Stimulated activated CD4-positive, alpha-beta T cell treated with anti-CD3 and anti-CD28 coated beads, Interleukin-2, amount 100 ng/mL, for 24 hours (primary cell): Measurements from ENCODE around the gene SPATA13.
"Not testable (repeated sequence)": the region's sequence is repeated elsewhere in the genome, so short reads cannot be mapped to it uniquely, and the experiment has no call there.

Source experiments
- DNase-seq, 2 donors: peaks; one replicate each; pipeline ENCODE4 v3.0.0-alpha.2; 2020

SPATA13 gene

DNA sequence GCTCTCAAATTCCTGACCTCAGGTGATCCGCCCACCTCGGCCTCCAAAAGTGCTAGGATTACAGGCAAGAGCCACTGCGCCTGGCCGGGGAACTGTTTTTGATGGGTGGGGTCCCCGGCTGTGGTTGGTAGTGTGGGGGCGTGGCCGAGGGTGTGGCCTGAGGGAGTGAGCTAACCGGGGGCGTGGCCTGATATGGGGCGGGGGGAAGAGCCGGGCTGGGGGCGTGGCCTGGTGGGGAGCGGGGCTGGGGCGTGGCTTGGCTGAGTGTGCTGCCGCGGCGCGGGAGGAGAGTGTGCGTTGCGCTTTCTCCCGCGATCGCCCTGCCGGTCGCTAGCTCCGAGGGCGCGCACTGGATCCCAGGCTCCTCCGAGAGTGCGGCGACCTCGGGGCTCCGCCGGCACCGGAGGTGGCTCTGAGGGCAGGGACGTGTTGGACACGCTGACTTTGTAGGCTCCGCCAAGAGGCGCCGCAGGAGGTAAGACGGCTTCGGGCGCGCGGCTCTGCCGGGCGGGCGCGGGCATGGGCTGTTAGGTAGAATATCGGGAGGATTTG, at the start of gene SPATA13:
SPATA13 (plus strand) TSS at position 263 of the 552 bp plus-strand sequence. CDS start 62,210 bp downstream, outside the sequence.
- peak; percentile 95 to 97 for DNase-seq

DNA sequence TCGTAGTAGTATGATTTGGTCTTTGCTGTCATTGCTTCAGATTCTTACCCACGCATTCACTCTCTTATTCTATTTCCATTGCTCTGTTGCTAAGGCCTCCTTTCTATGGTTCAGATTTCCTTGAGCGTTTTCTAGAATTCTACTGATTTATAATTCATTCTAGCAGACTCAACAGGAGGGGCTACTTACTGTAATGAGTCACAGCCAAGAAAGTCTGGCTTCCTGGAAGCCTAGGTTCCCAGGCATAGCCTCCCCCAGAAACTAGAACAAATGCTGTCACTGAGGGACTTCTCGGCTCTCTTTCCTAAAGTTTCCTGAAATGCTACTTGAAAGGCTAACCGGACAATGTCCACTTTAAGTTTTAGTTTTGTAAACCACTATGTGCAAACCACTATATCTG, 47.7 kb upstream of the SPATA13 start:
- DNase-seq, result no peak

DNA sequence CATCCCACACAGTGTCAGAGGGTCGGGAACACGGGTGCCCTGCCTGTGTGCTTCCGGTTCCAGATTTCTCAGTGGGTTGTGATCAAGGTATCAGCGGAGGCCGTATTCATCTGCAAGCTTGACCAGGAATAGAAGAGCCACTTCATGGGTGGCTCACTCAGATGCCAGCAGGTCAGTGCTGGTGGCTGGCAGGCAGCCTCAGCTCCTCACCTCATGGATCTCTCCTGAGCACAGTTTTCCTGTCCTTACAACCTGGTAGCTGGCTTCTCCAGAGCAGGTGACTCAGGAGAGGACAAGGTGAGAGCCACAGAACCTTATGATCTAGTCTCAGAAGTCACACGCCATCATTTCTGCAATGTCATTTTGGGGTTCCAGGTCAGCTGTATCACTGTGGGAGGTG, 44.8 kb upstream of the SPATA13 start:
- no peak for DNase-seq

DNA sequence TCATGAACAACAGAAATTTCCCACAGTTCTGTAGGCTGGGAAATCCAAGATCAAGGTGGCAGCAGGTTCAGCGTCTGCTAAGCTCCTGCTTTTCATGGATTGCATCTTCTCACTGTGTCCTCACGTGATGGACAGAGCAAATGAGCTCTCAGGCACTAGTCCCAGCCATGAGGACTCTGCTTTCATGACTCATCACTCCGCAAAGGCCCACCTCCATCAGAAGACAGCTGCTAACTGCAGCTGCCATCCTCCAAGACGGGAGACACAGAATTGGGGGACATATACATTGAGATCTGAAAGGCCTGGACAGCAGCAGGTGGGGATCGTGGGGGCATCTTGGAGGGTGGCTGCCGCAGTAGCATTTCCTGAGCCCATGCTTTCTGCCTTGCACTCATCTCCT, 44.4 kb upstream of the SPATA13 start:
- no peak for DNase-seq

DNA sequence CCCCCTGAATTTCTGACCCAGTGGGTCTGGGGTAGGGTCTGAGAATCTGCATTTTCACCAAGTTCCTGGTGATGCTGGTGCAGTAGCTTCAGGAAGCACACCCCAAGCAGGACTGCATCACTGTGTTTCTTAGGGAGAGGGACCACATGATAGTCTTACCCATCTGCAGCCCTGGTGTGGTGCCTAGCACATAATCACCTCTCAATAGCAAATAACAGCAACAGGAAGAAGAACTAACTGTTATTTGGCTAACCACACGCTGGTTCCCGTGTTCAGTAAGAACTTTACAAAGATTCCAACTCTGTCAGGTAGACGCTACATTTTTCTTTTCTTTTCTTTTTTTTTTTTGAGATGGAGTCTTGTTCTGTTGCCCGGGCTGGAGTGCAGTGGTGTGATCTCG, 41.9 kb upstream of the SPATA13 start:
- DNase-seq, result no peak

DNA sequence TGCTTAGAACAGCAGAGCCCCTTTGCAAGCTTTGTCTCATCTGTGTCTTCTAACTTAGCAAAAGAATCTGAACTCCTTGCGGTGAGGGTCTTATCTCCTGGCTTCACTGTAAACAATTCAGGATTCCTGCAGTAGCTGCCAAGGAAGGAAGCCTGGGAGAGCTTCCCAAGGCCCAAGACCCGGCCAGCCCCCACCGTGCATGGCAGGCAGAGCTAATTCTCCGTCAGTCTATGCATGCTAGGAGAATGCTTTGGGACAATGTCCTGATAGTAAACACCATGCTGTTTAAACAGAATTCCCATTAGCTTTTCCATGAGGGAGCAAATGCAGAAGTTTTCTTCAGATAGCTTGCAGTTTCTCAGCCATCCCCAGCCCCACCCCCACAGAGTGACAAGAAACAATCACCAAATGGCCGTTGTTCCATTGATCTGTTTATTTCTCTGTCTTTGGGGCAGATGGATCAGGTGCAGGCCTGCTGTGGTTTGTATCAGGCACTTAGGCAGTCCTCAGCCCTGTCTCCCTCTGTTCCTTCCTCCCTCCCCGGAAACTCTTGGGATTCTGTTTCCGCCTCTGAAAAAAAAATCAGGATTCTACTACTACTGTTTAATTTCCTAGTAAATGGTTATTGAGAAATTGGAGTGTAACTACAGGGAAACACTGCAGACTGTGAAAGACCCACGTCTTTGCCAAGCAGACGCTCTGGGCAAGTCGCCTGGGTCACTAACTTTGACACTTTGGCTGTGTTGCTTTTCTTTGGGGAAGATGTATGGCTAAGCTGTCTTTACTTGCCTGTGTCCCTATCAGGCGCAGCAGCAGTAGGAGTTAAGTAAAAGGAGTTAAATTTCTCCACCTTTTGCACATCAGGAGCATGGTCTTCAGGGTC, 40.7 kb upstream of the SPATA13 start:
- no peak for DNase-seq

DNA sequence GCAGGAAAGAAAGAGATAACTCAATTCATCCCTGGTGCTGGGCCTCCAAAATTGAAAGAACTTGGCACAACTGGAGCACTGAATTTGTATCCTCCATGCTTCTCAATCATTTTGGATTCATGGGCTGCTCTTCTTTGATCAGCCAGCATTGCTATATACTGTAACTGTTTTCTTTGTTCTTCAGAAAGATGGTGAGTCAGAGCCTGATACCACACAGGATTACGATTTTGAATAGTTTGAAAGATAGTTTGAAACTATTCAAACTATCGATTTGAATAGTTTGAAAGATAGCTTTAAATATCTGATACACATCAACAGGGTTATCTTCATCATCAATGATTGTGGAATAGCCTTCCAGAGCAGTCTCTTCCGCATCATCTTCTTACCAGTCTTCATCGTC, 38.5 kb upstream of the SPATA13 start:
- DNase-seq, result not testable (repeated sequence)

DNA sequence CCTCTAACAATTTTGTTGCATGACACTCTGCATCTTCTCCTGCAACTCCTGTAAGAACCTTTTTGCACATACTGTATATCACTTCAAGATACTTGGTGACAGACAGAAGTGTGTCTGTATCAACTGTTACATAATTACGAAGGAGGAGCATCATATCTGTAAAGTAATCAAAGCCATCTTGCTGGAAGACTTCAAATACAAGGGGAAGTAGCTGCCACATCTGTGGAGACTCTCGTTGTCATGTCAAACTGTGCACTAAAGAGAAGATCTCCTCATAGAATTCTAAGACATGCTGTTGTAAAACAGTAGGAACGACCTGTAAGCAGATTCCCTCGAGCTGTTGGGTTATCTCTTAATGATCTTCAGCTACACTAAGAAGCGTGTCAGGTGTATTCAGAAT, 38.0 kb upstream of the SPATA13 start:
- DNase-seq, result no peak

DNA sequence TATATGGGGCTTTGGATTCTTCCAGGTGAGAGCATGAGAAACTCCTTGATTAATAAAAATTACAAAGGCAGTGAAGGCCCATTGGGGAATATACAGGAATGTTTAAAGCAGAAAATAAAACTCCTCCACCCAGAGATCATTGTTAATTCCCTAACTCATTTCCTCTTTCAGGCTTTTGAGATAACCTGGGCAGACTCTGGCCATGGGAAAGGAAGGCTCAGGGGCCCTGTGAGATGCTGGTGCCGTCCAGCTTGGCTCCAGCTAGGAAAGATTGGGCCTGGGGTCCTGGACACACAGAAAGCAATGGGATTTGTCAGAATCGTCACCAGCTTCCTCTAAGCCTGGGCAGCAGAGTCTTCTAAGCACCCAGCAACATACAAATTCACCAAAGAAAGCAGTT, 36.8 kb upstream of the SPATA13 start:
- DNase-seq, result no peak

DNA sequence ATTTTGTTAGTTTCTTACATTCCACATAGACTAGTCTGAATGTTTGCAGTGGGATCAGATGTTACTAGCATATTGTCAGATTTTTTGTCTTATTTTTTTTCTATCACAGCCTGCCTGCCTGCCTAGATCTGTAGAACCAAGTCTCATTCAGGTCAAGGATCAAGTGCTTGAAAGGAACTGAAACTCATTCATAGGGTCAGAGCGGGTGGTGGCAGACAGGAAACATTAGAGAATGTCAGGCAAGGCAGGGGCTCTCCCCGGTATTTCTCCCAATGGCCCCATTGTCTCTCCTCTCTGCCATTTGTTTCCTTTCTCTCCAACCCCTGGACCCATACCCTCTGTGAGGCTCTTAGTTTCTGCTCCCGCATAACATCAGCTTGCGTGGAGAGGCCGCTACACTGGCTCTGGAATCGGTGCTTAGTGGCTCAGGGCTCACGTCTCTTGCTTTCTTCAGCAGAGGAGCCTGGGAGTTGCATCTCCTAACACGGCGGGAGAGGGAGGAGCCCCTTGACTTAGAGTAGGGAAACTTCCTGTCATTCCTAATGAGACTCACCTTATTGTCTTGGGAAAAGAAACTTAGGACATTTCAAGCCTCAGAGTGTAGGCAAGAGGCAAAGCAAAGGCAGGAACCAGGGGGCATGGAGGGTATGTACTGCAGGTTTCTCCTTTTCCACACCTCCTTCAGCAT, 35.6 kb upstream of the SPATA13 start:
- no peak for DNase-seq

DNA sequence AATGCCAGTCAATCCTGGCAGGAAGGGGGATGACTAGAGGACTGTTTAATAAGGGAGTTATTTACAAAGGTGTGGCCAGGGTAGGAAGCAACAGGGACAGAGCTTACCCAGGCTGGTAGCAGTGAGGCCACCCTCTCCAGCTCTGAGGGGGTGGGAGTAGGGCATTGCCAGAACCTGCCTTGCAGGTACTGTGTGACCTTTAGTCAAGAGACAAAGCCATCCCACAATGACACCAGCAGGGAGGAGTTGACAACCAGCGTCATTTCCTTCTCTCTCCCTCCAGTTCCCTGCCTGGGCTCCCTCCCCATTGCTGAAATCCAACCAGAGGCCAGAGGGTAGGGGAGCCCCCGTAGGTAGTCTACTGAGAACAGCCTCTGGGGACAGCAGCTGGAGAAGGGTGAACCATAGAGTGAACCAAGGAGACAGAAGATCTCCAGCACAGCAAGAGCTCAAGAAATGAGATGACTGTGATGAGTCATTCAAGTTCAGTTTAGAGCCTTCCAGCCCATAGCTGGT, 33.3 kb upstream of the SPATA13 start:
- peak in 1 of 2 donors; percentile 12 for DNase-seq

DNA sequence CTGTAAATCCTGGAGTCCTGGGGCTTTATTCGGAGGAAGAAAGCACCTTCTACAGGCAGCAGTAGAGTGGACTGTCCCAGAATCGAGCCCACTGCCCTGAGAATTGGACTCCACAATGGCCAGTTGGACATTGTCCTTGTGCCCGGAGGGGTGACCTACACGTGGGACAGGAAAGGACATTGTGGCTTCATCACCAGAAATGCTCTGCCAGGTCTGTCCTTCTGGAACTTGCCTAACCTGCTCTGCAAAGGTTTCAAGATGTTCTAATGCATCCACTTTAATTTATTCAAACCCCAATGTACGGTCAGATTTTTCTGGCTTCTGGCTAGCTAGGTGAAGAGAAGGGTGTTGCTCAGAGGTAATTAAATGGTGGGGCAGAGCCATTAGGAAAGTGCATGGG, 32.4 kb upstream of the SPATA13 start:
- no peak for DNase-seq

DNA sequence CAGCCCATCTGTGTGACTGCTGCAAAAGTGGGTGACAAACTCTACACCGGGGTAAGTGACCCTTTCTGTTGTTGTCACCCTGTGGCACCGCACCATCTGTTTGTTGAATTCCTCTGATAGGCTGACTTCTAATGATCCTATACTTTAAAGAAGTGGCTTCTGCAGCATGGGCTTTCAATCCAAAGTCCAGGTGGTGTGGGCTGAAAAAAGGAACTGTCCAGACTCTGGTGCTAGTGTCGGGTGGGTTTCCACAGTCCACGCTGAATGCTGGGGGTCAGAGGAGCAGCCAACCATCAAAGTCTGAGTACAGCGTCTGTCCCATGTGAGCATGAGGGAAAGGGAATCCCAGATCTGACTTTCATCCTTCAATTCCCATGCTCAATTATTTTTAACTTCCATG, 31.6 kb upstream of the SPATA13 start:
- DNase-seq, result no peak

DNA sequence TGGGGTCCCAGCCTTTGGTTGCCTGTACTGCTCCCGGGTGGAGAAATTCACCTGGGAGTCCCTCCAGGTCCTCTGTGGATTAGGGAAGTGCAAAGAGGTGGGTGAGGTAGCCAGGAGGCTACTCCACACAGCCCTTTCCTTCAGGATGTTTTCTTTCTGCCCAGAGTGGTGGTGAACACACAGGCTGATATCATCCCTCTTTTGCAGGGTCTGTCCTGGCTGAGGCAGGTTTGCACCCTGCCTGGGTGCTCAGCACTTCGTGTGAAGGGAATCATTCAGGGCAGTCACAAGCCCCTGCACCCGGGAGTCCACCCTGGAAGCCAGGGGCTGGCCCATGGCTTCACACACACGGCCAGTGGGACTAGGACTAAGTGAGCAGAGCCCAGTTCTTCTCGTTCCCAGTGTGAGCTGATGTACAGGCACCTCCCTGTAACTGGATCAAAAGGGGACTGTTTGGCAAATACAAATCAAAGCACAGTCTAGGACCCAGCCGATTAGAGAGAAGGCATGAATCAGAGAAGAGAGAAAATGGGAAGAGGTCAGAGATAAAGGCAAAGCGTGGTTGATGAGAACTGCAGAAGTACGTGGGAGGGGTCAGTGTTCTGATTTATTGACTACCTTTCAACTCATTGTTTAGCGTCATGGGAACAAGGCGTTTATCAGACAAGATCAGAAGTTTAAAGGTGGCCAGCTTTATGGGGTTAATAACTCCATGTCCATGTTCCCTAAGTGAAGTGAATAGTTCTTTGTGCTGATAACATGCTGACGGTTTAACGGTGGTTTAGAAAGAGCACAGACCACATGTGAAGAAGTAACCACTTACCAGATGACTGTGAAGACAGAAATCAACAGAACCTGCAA, 30.4 kb upstream of the SPATA13 start:
- DNase-seq, result no peak

DNA sequence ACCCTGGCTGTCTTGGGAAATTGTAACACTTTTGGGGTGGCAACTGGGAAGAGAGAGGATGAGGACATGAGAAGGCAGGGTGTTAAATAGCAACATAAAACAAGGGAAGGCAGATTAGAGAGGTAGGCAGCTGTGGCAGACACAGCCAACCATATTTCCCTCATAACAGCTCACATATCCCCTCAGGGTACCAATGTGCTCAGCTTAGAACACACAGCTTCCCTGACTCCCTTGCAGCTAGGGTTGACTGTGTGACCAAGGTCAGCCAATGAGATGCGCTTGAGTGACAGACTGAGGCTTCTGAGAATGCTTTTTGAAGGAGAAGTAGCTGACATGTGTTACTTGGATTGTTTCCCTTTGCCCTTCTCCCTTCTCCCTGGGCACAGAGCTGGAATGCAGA, 28.8 kb upstream of the SPATA13 start:
- DNase-seq, result no peak

DNA sequence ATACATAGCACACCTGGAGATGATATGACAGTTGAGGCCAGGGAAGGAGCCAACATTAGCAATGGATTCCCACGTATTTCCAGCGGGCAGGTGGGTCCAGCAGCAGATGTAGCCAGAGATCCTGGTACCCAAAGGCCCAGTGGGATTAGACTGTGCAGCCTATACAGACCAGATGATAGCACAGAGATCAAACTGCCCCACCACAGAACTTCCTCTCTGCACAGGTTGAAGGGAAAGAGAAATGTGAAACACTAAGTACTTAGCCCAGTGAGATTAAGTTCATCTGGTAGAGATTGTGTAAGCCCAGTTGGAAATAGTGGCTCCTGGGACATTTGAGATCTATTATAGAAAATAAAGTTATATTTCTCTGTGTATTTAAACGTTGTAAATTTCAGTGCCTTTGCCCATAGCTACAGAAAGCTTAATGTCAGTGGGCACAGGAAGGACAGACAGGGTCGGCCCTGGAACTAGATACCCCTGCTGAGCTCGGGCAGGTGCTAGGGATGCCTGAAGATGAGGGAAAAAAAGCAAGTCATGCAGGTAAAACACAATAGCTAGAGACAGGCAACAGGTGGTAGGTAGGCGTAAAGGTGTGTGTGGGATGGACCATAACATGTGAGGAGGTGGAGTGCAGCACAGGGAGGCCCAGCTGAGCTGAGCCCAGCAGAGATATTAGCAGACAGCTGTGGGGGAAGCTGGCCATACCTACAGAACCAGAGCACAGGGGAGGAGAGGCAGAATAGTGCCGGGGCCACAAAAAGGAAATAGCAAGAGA, 27.3 kb upstream of the SPATA13 start:
- no peak for DNase-seq

DNA sequence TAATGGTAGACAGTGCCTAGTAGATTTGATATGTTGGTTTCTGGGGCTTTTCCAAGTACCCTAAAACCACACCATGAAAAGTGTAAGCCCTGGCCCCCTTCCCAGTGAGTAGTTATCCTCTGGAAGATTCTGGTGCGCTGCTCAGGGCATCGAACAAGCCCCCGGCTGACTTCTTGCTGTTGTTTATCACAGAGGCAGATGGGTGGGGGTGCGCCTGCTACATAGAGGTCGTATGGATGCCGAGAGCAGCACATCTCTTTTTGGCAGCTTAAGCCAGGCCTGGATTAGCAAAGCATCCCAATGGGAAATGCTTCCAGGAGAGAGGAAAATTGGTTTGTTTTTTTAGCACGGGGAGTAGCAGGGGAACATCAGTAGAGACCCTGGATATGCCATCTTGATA, 26.3 kb upstream of the SPATA13 start:
- DNase-seq, result no peak

DNA sequence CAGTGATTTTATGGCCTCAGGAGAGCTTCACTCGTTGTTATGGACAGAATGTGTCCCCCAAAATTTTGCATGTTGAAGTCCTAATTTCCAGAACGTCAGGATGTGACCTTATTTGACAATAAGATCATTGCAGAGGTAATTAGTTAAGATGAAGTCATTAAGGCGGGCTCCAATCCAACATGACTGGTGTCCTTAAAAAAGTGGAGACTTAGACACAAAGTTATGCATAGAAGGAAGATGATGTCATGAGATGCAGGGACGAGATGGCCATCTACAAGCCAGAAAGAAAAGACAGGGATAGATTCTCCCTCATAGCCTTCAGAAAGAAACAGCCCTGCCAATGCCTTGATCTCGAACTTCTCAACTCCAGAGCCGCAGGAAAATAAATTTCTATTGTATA, 25.8 kb upstream of the SPATA13 start:
- DNase-seq, result no peak

DNA sequence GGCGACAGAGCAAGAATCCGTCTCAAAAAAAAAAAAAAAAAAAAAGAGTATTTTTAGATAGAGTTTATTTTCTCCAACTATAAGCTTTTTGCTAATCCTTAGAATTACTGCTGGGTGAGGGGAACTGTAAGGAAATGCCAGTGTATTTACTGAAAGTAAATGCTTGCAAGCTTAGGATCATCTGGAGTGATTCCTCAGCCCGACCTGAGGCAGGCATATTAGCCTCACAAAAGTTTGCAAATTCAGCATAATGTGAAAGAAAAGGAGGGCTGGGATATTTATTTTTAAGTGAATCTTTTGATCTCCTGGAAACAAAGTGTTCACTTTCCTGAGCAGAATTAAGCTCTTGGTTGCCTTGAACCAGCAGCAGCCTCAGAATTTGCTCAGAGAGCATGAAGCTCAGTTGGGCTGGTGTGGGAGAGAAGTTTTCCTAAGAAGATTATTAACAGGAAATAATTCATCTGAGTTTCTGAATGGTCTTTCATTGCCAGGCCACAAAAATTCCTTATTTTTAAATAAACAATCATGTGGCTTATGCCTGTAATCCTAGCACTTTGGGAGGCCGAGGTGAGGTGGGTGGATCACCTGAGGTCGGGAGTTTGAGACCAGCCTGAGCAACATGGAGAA, 24.7 kb upstream of the SPATA13 start:
- no peak for DNase-seq

DNA sequence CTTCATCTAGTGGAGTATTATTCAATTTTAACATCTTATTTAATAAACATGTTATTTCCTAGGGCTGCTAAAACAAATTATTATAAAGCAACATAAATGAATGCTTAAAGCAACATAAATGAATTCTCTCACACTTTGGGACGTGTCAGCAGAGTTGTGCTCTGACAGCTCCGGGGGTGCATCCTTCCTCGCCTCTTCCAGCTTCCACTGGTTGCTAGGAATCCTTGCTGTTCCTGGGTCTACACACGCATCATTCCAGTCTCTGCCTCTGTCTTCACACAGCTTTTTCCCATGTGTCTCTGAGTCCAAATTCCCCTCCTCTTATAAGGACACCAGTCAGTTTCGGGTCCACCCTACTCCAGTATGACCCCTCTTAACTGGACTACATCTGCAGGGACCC, 21.6 kb upstream of the SPATA13 start:
- DNase-seq, result no peak

DNA sequence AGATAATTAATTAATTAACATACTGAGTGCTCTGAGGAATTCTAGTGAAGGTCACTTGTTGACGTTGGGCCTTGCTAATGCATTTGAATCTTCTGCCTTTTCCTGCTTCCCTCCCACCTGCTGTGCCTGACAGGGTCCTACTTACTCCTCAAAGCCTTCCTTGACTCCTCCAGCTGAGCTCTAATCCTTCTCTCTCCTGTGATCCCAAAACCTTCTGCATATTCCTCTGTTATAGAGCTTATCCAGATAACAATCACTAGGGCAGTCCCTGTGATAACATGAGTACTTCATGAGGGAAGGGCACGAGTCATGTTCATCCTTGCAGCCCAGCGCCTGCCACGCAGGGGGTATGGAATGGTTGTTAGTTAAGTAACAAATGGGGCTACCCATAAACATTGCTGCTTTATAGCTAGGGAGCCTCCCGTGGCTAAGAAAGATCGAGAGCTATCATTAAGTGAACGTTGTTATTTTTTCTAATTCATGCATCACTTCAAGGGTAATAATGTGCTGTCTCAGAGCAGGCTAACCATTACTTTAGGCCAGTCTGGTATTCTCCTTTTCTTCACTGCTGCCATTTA, 19.1 kb upstream of the SPATA13 start:
- DNase-seq, result no peak
